Measurements from ENCODE around the gene LCK.

- TF ChIP-seq POLR2AphosphoS5 (IDR thresholded peaks at IDR 0.05; ENCODE audit: low read depth) (no peak), CTCF (conservative IDR thresholded peaks at IDR 0.05; ENCODE audit: low read depth in 2 of 2) (no peak), EZH2phosphoT487 (IDR thresholded peaks at IDR 0.05; ENCODE audit: unreplicated experiment) (no peak), EZH2 (IDR thresholded peaks at IDR 0.05; ENCODE audit: low read depth, unreplicated experiment) (no peak)
Measured at GRCh38 chr1:32208891-32209328, 42.2 kb upstream of the LCK start, which contains the start of gene DCDC2B.

All from GM23338 (cell line).